ENCODE data around the gene KIF3C.

DNA sequence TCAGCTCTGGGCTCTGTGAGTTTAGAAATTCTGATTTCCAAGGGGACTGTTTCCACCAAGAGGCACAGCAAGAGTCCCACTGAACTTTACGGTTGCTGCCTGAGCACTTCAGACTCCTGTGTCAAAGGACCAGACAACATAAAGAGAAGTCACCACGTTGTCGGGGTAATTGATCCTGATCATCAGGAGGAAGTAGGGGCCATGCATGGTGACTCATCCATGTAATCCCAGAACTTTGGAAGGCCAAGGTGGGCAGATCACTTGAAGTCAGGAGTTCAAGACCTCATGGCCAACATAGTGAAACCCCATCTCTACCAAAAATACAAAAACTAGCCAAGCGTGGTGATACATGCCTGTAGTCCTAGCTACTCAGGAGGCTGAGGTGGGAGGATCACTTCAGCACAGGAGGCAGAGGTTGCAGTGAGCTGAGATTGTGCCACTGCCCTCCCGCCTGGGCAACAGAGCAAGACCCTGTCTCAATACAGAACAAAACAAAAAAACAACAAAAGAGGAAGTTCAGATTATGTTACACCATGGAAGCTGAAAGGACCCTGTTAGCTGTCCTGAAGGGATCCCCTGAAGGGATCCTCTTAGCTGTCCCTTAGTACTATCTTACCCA, 94.6 kb downstream of the KIF3C start:
- TF ChIP-seq, protein P1, sequence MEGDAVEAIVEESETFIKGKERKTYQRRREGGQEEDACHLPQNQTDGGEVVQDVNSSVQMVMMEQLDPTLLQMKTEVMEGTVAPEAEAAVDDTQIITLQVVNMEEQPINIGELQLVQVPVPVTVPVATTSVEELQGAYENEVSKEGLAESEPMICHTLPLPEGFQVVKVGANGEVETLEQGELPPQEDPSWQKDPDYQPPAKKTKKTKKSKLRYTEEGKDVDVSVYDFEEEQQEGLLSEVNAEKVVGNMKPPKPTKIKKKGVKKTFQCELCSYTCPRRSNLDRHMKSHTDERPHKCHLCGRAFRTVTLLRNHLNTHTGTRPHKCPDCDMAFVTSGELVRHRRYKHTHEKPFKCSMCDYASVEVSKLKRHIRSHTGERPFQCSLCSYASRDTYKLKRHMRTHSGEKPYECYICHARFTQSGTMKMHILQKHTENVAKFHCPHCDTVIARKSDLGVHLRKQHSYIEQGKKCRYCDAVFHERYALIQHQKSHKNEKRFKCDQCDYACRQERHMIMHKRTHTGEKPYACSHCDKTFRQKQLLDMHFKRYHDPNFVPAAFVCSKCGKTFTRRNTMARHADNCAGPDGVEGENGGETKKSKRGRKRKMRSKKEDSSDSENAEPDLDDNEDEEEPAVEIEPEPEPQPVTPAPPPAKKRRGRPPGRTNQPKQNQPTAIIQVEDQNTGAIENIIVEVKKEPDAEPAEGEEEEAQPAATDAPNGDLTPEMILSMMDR (conservative IDR thresholded peaks at IDR 0.05 in 1 of 2, IDR thresholded peaks at IDR 0.05 in 1 of 2; ENCODE audit: low read depth in 1 of 2, low read length in 2 of 2), result no peak
- no peak for TF ChIP-seq EZH2 (IDR thresholded peaks at IDR 0.05; ENCODE audit: low read length, missing control alignments)

Data from fibroblast of lung (primary cell).